Chondrocyte (in vitro differentiated cells): ENCODE data around the gene HSD17B14. TPM values are rescaled to one million over a fixed set of nuclear protein-coding genes. Genes with fewer than 3 reads are reported as not detected.

Experiments
- DNase-seq: peaks from one replicate; pipeline ENCODE4 v3.0.0; 2021; ENCODE audit warnings: mixed read lengths, low spot score
- H3K27ac Mint-ChIP-seq: one replicate; pipeline ENCODE4 v1.8.0; 2021; ENCODE audit warnings: mild to moderate bottlenecking, moderate library complexity, mixed read lengths; ENCODE audit not compliant: unreplicated experiment
- H3K27me3 Mint-ChIP-seq: 2 replicates; pipeline ENCODE4 v1.8.0; 2021; ENCODE audit warnings: low read depth, mixed read lengths
- H3K36me3 Mint-ChIP-seq: 2 replicates; pipeline ENCODE4 v1.8.0; 2021; ENCODE audit warnings: low read depth, mixed read lengths
- H3K4me1 Mint-ChIP-seq: 2 replicates; pipeline ENCODE4 v1.8.0; 2021; ENCODE audit warnings: low read depth, mild to moderate bottlenecking, mixed read lengths
- H3K4me3 Mint-ChIP-seq: one replicate; pipeline ENCODE4 v1.8.0; 2021; ENCODE audit warnings: mild to moderate bottlenecking, moderate library complexity, mixed read lengths; ENCODE audit not compliant: unreplicated experiment
- H3K9me3 Mint-ChIP-seq: 2 replicates; pipeline ENCODE4 v1.8.0; 2021; ENCODE audit warnings: low read depth, mixed read lengths
- total RNA-seq: library from RNA; stranded (reverse); gene quantifications from 3 replicates; pipeline ENCODE4 v1.2.1, GENCODE V29; 2021
- TF ChIP-seq, protein P1 (sequence below): fragments of 200-600 bp; sonication (generic); IDR thresholded peaks from 2 replicates; pipeline ENCODE4 v1.5.0; 2021; ENCODE audit warnings: antibody characterized with exemption, mild to moderate bottlenecking, moderate library complexity

The HSD17B14 gene
- total RNA-seq, 1 donor from 2014 or later, result 13.6 TPM

DNA sequence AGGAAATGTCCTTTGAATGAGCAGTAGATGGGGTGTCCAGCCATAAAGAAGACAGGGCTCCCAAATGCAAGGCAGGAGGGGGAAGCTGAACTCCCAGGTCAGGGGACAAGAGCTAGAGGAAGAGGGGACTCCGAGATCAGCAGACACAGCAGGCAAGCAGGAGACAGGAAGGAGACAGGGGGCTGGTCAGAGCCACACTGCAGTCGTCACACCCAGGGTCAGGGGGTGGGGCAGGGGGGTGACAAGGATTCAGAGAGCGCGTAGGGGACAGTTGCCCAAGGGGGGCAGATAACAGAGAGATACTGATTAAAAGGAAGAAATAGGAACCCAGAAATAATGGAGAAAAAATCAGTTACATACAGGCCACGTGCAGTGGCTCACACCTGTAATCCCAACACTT, 3.2 kb downstream of the HSD17B14 start:
- Mint-ChIP-seq H3K4me3 (no peak overlapping the region), H3K27ac (no peak overlapping the region), H3K4me1 (peaks cover 19% of the 10 kb centered on the region), H3K27me3 (no peaks in the 10 kb centered on the region), H3K9me3 (no peaks in the 10 kb centered on the region), H3K36me3 (peaks cover 13% of the 10 kb centered on the region)
- TF ChIP-seq, protein P1, sequence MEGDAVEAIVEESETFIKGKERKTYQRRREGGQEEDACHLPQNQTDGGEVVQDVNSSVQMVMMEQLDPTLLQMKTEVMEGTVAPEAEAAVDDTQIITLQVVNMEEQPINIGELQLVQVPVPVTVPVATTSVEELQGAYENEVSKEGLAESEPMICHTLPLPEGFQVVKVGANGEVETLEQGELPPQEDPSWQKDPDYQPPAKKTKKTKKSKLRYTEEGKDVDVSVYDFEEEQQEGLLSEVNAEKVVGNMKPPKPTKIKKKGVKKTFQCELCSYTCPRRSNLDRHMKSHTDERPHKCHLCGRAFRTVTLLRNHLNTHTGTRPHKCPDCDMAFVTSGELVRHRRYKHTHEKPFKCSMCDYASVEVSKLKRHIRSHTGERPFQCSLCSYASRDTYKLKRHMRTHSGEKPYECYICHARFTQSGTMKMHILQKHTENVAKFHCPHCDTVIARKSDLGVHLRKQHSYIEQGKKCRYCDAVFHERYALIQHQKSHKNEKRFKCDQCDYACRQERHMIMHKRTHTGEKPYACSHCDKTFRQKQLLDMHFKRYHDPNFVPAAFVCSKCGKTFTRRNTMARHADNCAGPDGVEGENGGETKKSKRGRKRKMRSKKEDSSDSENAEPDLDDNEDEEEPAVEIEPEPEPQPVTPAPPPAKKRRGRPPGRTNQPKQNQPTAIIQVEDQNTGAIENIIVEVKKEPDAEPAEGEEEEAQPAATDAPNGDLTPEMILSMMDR, result no peak
- no peak for DNase-seq

DNA sequence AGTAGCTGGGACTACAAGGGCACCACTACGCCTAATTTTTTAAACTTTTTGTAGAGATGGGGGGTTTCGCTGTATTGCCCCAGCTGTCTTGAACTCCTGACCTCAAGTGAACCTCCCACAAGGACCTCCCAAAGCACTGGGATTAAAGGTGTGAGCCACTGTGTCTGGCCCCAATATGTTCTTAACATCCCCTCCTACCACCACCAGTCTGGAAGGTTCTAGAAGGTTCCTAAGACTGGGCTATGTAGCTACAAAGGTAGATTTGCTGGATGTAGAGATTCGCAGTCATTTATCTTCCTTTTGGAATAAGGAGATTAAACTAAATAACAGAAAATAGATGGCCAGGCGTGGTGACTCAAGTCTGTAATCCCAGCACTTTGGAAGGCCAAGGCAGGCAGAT, 5.3 kb downstream of the HSD17B14 start:
- no peak for DNase-seq
- H3K4me3 Mint-ChIP-seq, result no peak overlapping the region
- no peaks in the 10 kb centered on the region for H3K9me3 Mint-ChIP-seq
- TF ChIP-seq, protein P1, result no peak
- no peaks in the 10 kb centered on the region for H3K27me3 Mint-ChIP-seq
- no peak overlapping the region for H3K27ac Mint-ChIP-seq
- H3K4me1 Mint-ChIP-seq, result peaks cover 8% of the 10 kb centered on the region
- H3K36me3 Mint-ChIP-seq, result peaks cover 16% of the 10 kb centered on the region

DNA sequence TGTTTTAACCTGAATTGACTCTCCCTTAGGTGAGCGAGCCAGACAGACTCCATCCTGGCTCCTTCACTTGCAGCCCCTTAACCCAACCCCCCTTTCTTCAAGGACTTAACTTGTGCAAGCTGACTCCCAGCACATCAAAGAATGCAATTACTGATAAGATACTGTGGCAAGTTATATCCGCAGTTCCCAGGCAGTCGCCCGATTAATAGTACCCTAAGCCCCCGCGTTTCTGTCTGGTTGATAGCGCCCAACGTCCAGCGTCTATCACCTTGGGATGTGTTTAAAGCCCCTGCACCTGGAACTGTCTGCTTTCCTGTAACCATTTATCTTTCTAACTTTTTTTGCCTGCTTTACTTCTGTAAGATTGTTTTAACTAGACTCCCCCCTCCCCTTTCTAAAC, 6.2 kb downstream of the HSD17B14 start:
- H3K4me1 Mint-ChIP-seq, result peaks cover 3% of the 10 kb centered on the region
- TF ChIP-seq, protein P1, result no peak
- no peaks in the 10 kb centered on the region for H3K9me3 Mint-ChIP-seq
- H3K27ac Mint-ChIP-seq, result no peak overlapping the region
- no peak overlapping the region for H3K4me3 Mint-ChIP-seq
- peaks cover 16% of the 10 kb centered on the region for H3K36me3 Mint-ChIP-seq
- H3K27me3 Mint-ChIP-seq, result no peaks in the 10 kb centered on the region
- no peak for DNase-seq

DNA sequence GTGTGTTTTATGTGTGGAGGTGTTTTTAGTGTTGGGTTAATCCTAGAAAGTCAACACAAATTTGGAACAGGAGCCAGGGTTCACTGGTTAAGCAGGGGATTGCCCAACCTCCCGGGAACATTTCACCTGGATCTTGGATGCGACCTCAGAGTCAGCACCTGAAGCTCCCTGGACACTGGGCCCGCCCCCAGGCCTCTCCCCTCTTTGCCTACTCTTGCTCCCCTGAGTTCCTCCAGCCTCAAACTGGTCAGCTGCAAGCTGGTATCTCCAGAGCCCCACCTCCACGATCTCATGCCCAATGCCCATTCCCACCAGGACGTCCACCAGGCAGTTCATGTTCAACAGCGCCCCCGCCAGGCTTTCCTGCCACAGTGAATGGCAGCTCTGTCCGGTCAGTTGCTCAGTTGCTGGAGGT, 9.7 kb downstream of the HSD17B14 start:
- no peaks in the 10 kb centered on the region for H3K9me3 Mint-ChIP-seq
- H3K36me3 Mint-ChIP-seq, result peaks cover 7% of the 10 kb centered on the region
- TF ChIP-seq, protein P1, result peak; percentile 46
- H3K4me1 Mint-ChIP-seq, result no peaks in the 10 kb centered on the region
- no peaks in the 10 kb centered on the region for H3K27me3 Mint-ChIP-seq
- no peak overlapping the region for H3K27ac Mint-ChIP-seq
- no peak for DNase-seq
- H3K4me3 Mint-ChIP-seq, result no peak overlapping the region

DNA sequence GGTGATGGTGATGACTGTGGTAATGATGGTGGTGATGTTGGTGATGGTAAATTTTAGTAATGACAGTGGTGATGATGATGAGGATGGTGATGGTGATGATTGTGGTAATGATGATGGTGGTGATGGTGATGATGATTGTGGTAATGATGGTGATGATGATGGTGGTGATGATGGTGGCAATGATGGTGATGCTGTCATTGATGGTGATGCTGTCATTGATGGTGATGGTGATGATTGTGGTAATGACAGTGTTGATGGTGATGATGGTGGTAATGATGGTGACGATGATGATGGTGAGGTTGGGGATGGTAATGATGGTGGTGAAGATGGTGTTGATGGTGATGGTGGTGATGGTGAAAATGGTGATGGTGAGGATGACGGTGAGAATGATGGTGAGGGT, 13.8 kb downstream of the HSD17B14 start:
- TF ChIP-seq, protein P1, result no peak
- peaks cover 4% of the 10 kb centered on the region for H3K36me3 Mint-ChIP-seq
- no peak overlapping the region for H3K4me3 Mint-ChIP-seq
- no peak overlapping the region for H3K27ac Mint-ChIP-seq
- no peaks in the 10 kb centered on the region for H3K27me3 Mint-ChIP-seq
- H3K9me3 Mint-ChIP-seq, result no peaks in the 10 kb centered on the region
- DNase-seq, result no peak
- H3K4me1 Mint-ChIP-seq, result peaks cover 9% of the 10 kb centered on the region
